GM18907 (cell line): ENCODE measurements around the gene ADCY2.

Experiments used
- ATAC-seq: cut with Tn5 transposase; IDR thresholded peaks from one replicate; pipeline ENCODE4 v1.9.1; 2021; ENCODE audit warnings: mild to moderate bottlenecking, moderate library complexity; ENCODE audit not compliant: unreplicated experiment

Gene ADCY2

DNA sequence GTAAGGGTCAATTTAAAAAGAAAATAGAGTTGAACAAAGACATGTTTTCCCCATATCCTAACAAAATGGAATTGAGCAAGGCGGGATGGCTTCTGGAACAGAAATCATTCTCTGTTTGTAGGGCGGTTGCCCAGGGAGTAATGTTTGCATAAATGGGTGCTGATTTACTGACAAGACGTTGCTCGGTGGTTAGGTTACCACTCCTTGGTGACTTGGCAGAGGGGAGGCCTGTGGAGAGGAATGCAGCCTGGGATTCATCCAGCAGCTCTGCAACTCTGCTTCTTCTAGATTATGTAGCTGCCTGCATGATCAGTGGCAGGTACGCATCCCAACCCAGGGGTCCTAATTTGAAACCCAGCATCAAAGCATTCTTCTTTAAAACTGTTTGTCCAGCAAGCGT is 254.8 kb downstream of the ADCY2 start:
- ATAC-seq, result no peak

DNA sequence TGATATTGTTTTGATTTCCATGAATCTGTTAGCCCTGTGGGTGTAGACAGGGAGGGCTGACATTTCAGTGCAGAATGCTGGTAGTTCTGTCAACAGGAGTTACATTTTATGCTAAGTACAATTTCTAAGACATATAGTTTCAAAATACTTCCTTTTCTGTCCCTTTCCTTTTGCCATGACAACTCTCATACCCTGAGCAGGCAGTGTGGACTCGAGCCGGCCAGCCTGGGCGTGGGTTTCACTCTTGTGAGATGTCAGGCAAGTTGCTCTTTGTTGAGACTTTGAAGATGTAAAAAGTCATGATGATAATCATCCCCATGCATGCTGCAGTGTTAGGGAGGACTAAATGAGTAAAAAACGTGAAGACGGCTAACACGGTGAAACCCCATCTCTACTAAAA is 257.1 kb downstream of the ADCY2 start:
- no peak for ATAC-seq

- no peak for ATAC-seq
Measured at GRCh38 chr5:7657153-7657552, 261.2 kb downstream of the ADCY2 start.

GRCh38 chr5:7659420-7659819 is 263.5 kb downstream of the ADCY2 start:
- ATAC-seq, result no peak

DNA sequence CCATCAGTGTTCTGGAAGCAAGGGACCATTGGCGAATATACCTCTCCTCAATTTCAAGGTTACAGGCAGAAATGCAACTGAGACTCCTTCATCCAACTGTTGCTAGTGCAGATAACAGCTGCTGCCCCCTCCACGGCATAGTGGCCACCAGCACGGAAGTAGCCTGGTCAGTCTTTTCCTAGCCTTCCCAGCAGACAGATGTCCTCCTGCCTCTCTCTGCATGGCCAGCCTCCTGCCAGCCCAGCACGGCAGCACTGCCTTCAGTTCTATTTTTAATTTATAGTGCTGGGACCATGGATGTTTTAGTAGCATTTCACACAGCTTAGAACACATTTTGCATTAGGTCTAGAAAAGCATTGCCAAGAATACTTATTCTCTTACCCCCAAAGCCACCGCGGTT is 266.4 kb downstream of the ADCY2 start:
- ATAC-seq, result no peak

- no peak for ATAC-seq
Measured at GRCh38 chr5:7663808-7664207, 267.9 kb downstream of the ADCY2 start.

- no peak for ATAC-seq
Measured at GRCh38 chr5:7664208-7664607, 268.3 kb downstream of the ADCY2 start.

GRCh38 chr5:7667216-7667767 is 271.4 kb downstream of the ADCY2 start:
- no peak for ATAC-seq

- no peak for ATAC-seq
Measured at GRCh38 chr5:7668161-7668560, 272.2 kb downstream of the ADCY2 start.

DNA sequence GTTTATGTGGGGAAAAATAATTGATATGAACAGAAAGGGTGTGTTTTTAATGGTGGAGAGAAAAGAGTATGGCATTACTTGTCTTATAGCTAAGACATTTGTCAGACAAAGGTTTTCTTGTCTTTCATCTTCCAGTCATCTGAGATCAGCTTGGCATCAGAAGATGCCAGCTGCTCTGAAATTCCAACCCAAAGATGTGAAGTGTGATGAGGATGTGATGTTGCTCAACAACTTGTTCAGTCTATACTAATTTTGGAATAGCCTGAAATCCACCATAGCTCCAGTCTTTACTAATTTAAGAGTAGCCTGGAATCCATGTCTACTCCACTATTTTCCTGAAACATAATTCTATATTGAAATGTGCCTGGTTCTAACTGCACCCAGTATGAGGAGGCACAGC is 272.7 kb downstream of the ADCY2 start:
- ATAC-seq, result no peak

DNA sequence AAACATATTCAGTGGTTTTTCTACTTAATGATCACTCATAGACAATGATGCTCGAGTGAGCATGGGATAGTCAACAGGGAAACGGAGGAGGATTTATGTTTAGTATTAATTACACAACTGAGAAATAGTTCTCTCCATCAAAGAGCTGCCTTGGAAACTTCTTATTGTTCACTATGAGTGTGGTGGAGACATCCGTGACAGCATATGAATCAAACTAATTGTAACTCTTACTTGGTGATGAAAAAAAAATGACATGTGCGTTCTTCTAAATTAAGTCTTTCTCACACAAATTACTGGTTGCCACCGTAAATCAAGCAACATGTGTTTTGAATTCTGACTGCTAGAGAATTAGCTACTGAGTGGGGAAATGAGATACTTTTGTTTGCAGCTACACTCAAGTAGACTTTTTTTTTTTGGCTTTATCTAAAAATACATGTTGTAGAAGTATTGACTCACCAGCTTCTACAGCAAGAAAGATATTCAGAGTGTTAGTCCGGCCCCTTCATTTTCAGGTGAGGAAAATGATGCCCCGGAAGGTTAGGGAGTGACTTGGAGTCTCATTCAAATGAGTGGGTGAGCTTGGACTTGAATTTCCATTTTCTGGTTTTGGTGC is 275.5 kb downstream of the ADCY2 start:
- no peak for ATAC-seq

DNA sequence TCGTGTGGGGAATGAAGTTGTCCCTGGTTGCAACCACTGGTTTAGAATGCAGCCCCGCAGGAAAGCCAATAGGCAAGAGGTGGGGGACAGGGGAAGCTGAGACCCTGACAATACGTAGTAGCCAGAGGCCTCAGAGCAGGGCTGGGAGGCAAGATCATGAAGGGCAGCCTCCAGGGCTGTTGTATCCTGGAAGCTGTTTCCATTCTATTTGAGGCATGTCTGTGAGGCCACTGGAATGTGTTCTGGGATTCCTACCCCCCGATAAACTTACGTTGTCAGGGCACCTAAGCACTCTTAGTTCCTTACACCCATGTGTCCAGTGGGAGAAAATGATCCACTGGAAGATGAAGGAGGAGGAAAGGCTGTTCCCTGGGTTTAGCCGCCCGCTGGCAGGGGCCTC is 277.7 kb downstream of the ADCY2 start:
- no peak for ATAC-seq

GRCh38 chr5:7676455-7676854 is 280.5 kb downstream of the ADCY2 start:
- ATAC-seq, result no peak

DNA sequence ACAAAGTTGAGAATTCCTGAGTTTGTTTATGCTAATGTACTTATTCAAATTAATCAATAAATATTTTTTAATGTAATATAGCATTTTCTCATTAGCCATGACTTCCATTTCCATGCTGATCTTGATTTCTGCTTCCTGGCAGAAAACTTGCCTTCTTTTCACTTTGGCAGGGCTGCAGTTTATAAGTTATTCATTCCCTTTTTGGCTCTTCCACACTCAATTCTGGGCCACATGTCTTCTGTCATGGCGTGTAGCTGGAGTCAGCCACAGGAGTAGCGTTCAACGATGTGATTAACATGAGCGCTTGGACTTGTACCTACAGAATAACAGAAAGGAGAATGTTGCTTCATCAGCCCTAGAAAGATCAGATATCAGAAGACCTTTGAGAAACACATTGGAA is 282.1 kb downstream of the ADCY2 start:
- ATAC-seq, result no peak

- no peak for ATAC-seq
Measured at GRCh38 chr5:7679663-7680062, 283.7 kb downstream of the ADCY2 start.

DNA sequence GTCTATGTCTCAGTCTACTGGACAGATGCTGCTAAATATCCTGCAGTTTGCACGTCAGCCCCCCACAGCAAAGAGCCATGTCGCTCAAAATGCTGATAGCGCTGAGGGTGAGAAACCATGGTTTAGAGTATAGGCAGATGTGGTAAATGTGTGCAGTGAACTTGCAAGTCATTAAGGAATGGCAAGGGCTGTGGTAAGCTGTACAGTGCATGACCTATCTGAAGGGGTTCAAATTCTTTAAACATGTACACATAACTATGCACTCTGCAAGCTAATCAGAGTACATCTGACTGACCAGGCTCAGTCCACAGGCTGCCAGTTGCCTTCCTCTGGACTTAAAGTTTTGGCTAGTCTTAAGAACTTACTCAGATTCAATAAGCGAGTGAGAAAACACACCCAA is 284.3 kb downstream of the ADCY2 start:
- ATAC-seq, result no peak

DNA sequence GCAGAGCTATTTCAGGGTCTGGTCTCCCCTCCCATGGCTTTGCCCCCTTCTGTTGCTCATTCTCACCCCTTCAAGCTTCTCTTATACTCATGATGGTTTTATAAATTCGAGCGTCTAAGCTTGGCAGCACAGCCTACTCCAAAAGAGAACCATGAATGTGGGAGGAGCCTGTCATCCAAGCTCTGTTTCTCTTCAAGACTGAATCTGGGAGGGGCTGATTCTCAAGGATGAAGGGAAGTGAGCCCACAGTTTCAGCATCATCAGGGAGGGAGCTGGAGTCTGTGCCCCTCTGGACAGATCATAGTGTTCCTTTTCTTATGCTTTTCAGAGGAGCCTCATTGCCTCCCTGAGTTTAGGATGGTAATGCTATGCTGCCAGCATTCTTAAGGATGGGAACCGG is 286.4 kb downstream of the ADCY2 start:
- no peak for ATAC-seq

DNA sequence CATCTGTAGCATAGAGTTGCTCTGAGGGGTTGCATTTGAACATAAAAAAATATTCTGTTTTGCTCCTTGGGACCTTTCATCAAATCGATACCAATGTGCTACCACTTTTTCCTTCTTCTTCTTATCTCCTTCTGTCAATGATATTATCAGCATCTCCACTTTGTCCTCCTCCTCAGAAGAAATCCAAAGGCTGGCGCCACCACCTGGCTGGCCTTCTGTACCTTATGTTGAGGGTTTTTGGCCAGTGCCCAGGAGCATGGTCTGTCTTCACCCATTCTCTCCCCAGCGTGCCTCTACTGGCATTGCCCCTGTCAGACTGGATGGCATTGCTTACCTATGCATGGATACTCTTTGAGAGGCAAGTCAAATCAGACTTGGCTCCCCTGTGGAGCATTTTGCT is 287.8 kb downstream of the ADCY2 start:
- ATAC-seq, result no peak

DNA sequence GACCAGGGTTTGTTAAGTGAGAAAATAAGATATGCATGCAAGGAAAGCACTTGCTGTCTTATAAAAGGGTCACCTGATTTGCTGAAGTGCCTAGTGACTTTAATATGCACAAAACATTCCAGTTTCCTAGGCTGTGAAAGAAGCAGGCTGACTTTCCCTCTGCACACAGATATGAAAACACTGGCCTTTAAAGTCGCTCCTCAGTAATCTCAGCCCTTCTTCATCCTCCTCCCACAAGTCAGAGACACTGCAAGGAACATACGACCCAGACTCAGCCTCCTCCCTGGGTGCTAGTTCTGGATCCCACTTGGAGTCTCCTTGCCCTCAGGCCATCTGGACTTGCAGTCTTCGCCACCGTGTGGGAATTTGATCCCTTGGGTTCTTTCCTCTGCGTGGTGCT is 288.9 kb downstream of the ADCY2 start:
- no peak for ATAC-seq

- no peak for ATAC-seq
Measured at GRCh38 chr5:7686794-7687193, 290.9 kb downstream of the ADCY2 start.

DNA sequence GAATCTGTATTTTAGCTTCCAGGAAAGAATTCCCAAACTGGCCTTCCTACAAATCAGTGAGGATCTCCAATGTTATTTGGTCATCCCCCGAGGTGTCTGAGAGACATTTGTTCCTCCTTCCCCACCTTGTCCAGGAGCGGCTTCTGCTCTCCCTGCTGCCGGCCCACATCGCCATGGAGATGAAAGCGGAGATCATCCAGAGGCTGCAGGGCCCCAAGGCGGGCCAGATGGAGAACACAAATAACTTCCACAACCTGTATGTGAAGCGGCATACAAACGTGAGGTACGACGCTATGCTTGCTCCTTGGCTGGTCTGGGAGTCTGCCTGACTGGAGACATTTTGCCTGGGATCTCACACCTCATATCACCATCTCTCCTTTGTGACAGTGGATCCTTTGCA is 294.6 kb downstream of the ADCY2 start:
- no peak for ATAC-seq

GRCh38 chr5:7705261-7705660 is 309.3 kb downstream of the ADCY2 start:
- no peak for ATAC-seq

DNA sequence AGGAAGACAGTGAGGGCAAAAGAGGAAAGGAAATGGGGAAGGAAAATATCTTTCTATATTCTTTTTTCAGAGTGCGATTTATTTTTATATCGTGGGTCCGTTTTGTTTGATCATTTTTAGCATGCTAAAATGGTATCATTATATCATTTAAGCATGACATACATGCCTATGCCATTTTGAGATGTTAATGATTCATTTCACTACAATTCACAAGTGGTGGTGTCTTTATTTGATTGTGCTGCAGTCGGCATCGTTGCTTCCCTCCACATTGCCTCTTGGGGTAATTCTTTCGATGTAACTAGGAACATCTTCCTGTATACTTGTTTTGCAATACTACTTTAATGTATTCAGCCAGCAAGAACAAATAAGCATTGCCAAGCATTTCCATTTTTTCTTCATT is 309.8 kb downstream of the ADCY2 start:
- no peak for ATAC-seq
